ENCODE measurements around the gene RAD51AP1. TPM values are rescaled to one million over a fixed set of nuclear protein-coding genes. Genes with fewer than 3 reads are reported as not detected.

The RAD51AP1 gene
- total RNA-seq, 2 experiments from 2014 or later = 69.2 to 81.3 TPM

DNA sequence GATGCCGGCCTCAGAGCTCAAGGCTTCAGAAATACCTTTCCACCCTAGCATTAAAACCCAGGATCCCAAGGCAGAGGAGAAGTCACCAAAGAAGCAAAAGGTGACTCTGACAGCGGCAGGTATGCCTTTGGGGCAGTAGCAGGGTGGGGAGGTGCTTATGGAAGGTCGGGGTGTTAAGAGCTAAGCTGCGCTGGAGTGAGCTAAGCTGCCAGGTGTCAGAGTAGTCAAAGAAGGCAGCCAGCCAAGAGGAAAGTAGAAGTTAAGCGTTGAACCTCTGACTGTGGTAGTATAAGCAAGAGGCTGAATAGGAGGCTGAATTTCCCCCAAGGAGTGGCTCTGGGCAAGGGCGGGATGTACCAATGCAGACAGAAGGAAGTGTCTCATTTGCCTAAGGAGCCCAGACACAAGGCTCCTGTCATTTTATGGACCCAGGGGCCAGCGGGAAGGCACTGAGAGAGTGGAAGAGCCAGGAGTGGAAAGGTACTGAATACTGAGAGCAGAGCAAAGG lies 52.5 kb downstream of the RAD51AP1 start:
- CTCF ChIA-PET (ENCODE audit: unreplicated experiment) = no interaction called here
- no peak for DNase-seq (ENCODE audit: low spot score)
- no peaks in the 10 kb centered on the region for H3K79me2 ChIP-seq (ENCODE audit: insufficient read depth, low read depth, low read length)
- H3K4me1 ChIP-seq (ENCODE audit: insufficient read depth, low read length, poor library complexity, severe bottlenecking) = no peaks in the 10 kb centered on the region
- no peak overlapping the region for H3K27ac ChIP-seq (ENCODE audit: low read depth, low read length, poor library complexity, severe bottlenecking)
- intact Hi-C loops (cut with micrococcal nuclease; ENCODE audit: unreplicated experiment) = no loop called here
- H3K9me2 ChIP-seq (ENCODE audit: insufficient read depth, low read length) = no peaks in the 10 kb centered on the region
- H4K20me1 ChIP-seq (ENCODE audit: insufficient read depth, low read length) = no peaks in the 10 kb centered on the region
- no peaks in the 10 kb centered on the region for H3K9me3 ChIP-seq (ENCODE audit: low read length)
- POLR2A ChIA-PET = interaction anchor here (0.7 to 1.2 kb wide), 4 partner anchors 9 to 72 kb away, joined by 3 to 4 read pairs (median 3); no protein-coding TSS in a partner anchor
- no peak for TF ChIP-seq EZH2phosphoT487 (IDR thresholded peaks at IDR 0.05; ENCODE audit: borderline replicate concordance, low read depth, low read length)
- TF ChIP-seq, protein P1, sequence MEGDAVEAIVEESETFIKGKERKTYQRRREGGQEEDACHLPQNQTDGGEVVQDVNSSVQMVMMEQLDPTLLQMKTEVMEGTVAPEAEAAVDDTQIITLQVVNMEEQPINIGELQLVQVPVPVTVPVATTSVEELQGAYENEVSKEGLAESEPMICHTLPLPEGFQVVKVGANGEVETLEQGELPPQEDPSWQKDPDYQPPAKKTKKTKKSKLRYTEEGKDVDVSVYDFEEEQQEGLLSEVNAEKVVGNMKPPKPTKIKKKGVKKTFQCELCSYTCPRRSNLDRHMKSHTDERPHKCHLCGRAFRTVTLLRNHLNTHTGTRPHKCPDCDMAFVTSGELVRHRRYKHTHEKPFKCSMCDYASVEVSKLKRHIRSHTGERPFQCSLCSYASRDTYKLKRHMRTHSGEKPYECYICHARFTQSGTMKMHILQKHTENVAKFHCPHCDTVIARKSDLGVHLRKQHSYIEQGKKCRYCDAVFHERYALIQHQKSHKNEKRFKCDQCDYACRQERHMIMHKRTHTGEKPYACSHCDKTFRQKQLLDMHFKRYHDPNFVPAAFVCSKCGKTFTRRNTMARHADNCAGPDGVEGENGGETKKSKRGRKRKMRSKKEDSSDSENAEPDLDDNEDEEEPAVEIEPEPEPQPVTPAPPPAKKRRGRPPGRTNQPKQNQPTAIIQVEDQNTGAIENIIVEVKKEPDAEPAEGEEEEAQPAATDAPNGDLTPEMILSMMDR (conservative IDR thresholded peaks at IDR 0.05; ENCODE audit: low read length) = no peak
- no peak overlapping the region for H2AFZ ChIP-seq (ENCODE audit: low read length)
- no peak overlapping the region for H3K4me3 ChIP-seq (ENCODE audit: low read depth, low read length, poor library complexity, severe bottlenecking)
- no peaks in the 10 kb centered on the region for H3K36me3 ChIP-seq (ENCODE audit: insufficient read depth, low read length)
- no peak overlapping the region for H3K4me2 ChIP-seq (ENCODE audit: low read length)
- no TSS peak for BruUV-seq (replicated peaks)

DNA sequence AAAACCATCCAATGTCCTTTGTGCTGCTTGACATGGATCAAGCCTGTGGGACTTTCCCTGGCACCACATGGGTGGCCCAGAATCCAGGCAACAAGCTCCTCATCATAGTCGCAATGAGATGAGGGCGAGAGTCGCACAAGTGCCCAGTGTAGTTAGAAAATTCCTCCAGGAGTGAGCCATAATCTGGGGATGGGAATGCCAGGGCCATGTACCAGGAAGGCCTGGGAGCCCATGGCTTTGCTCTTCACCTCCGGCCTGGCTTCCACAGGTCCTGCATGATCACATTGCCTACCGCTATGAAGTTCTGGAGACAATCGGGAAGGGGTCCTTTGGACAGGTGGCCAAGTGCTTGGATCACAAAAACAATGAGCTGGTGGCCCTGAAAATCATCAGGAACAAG lies 57.2 kb downstream of the RAD51AP1 start:
- no peak overlapping the region for H3K27ac ChIP-seq (ENCODE audit: low read depth, low read length, poor library complexity, severe bottlenecking)
- intact Hi-C loops (cut with micrococcal nuclease; ENCODE audit: unreplicated experiment) = no loop called here

DNA sequence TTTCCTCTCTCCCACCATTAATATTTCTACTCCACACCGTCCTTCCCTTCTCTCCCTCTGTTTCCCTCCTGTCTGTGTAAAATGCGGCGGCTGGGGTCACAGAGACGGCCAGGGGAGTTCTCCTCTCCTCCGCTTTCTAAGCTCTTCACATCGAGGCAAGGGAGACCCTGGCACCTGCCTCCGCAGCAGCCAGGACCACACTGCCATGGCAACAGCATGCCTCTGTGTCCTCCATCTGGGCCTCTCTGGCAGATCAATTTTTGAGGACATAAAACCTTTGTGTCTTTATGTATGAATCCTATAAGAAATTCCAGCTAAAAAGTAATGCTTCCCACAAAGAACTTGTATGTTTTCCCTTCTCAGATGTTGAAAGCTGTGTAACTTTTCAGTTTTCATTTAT lies 64.7 kb downstream of the RAD51AP1 start:
- H3K9me3 ChIP-seq (ENCODE audit: low read length) = no peaks in the 10 kb centered on the region
- ChIA-PET POLR2A (interaction anchor here (0.6 to 1.2 kb wide), 3 partner anchors 12 to 279 kb away, joined by 3 read pairs; no protein-coding TSS in a partner anchor), CTCF (ENCODE audit: unreplicated experiment) (no interaction called here)
- TF ChIP-seq, protein P1 (conservative IDR thresholded peaks at IDR 0.05; ENCODE audit: low read length) = no peak
- no peak for TF ChIP-seq EZH2phosphoT487 (IDR thresholded peaks at IDR 0.05; ENCODE audit: borderline replicate concordance, low read depth, low read length)
- H3K9me2 ChIP-seq (ENCODE audit: insufficient read depth, low read length) = no peaks in the 10 kb centered on the region
- no peaks in the 10 kb centered on the region for H3K4me1 ChIP-seq (ENCODE audit: insufficient read depth, low read length, poor library complexity, severe bottlenecking)
- H2AFZ ChIP-seq (ENCODE audit: low read length) = no peak overlapping the region
- H4K20me1 ChIP-seq (ENCODE audit: insufficient read depth, low read length) = no peaks in the 10 kb centered on the region
- intact Hi-C loops (cut with micrococcal nuclease; ENCODE audit: unreplicated experiment) = no loop called here
- no peaks in the 10 kb centered on the region for H3K36me3 ChIP-seq (ENCODE audit: insufficient read depth, low read length)
- no peak overlapping the region for H3K4me3 ChIP-seq (ENCODE audit: low read depth, low read length, poor library complexity, severe bottlenecking)
- BruUV-seq (replicated peaks) = no TSS peak
- no peak for DNase-seq (ENCODE audit: low spot score)
- H3K27ac ChIP-seq (ENCODE audit: low read depth, low read length, poor library complexity, severe bottlenecking) = no peak overlapping the region
- no peak overlapping the region for H3K4me2 ChIP-seq (ENCODE audit: low read length)
- H3K79me2 ChIP-seq (ENCODE audit: insufficient read depth, low read depth, low read length) = peaks cover 14% of the 10 kb centered on the region; the same call in 1 of the 2 replicates

More for the DNA sequence above, 57.2 kb downstream of the RAD51AP1 start:
- no peak overlapping the region for H2AFZ ChIP-seq (ENCODE audit: low read length)
- TF ChIP-seq, protein P1 (conservative IDR thresholded peaks at IDR 0.05; ENCODE audit: low read length) = no peak
- no peak for TF ChIP-seq EZH2phosphoT487 (IDR thresholded peaks at IDR 0.05; ENCODE audit: borderline replicate concordance, low read depth, low read length)
- CTCF ChIA-PET (ENCODE audit: unreplicated experiment) = no interaction called here
- H3K4me2 ChIP-seq (ENCODE audit: low read length) = no peak overlapping the region
- H4K20me1 ChIP-seq (ENCODE audit: insufficient read depth, low read length) = no peaks in the 10 kb centered on the region
- POLR2A ChIA-PET = no interaction called here
- no peak for DNase-seq (ENCODE audit: low spot score)
- H3K36me3 ChIP-seq (ENCODE audit: insufficient read depth, low read length) = no peaks in the 10 kb centered on the region
- no peaks in the 10 kb centered on the region for H3K4me1 ChIP-seq (ENCODE audit: insufficient read depth, low read length, poor library complexity, severe bottlenecking)
- H3K9me3 ChIP-seq (ENCODE audit: low read length) = no peaks in the 10 kb centered on the region
- H3K4me3 ChIP-seq (ENCODE audit: low read depth, low read length, poor library complexity, severe bottlenecking) = no peak overlapping the region
- H3K9me2 ChIP-seq (ENCODE audit: insufficient read depth, low read length) = no peaks in the 10 kb centered on the region
- no peaks in the 10 kb centered on the region for H3K79me2 ChIP-seq (ENCODE audit: insufficient read depth, low read depth, low read length)
- BruUV-seq (replicated peaks) = no TSS peak
